DND-41 (cell line): ENCODE data around the gene KRT84.

Experiments used
- CTCF ChIP-seq: IDR thresholded peaks from 2 replicates; pipeline ENCODE4 v1.5.1; 2012; ENCODE audit warnings: borderline replicate concordance, low read length, moderate library complexity, mild to moderate bottlenecking; ENCODE audit not compliant: poor library complexity, severe bottlenecking; ENCODE audit errors: extremely low read depth
- EZH2 ChIP-seq: IDR thresholded peaks from 3 replicates; pipeline ENCODE4 v1.6.1; 2012; ENCODE audit warnings: borderline replicate concordance, low read depth, mild to moderate bottlenecking, moderate library complexity, low read length, inconsistent platforms; ENCODE audit not compliant: severe bottlenecking

GRCh38 chr12:52366738-52367485 is 18.5 kb downstream of the KRT84 start, which contains the start of gene KRT85:
- TF ChIP-seq CTCF (no peak), EZH2 (no peak)
